H1 (cell line): ENCODE data around the gene POLG. TPM values are rescaled to one million over a fixed set of nuclear protein-coding genes. Genes with fewer than 3 reads are reported as not detected.

Experiments
- HDAC2 ChIP-seq, 2 experiments: fragments of 300-600 bp in 1 of 2; sonication (generic) in 1 of 2; IDR thresholded peaks; 2 replicates each; pipeline ENCODE4 v1.6.1; 2011 to 2012; ENCODE audit warnings: low read depth in 2 of 2, low read length in 2 of 2, mild to moderate bottlenecking in 2 of 2, moderate library complexity in 2 of 2, borderline replicate concordance in 1 of 2, inconsistent platforms in 1 of 2
- KDM1A ChIP-seq: fragments of 200-600, 300-600 bp; sonication (generic); IDR thresholded peaks from 2 replicates; pipeline ENCODE4 v1.7.1; 2016; ENCODE audit warnings: mild to moderate bottlenecking, low read length, borderline replicate concordance
- SAP30 ChIP-seq: fragments of 300-600 bp; sonication (generic); IDR thresholded peaks from 2 replicates; pipeline ENCODE4 v1.7.1; 2012; ENCODE audit warnings: low read length, moderate library complexity, mild to moderate bottlenecking, inconsistent platforms; ENCODE audit not compliant: insufficient read depth, insufficient replicate concordance
- polyA plus RNA-seq, 7 experiments: library from polyadenylated mRNA; depleted of rRNA in 3 of 7; stranded (reverse) in 5 of 7; unstranded in 2 of 7; fragments of >200 nt in 5 of 7; fragments of 200-250 nt in 2 of 7; gene quantifications; 1 replicate in 5 of 7; 2 replicates in 1 of 7; 4 replicates in 1 of 7; pipeline versions ENCODE4 v1.2.1 to v1.2.3, GENCODE V29; 2011 to 2013; ENCODE audit warnings: missing spikeins in 2 of 7, mixed read lengths in 2 of 7
- total RNA-seq: library from RNA; stranded (reverse); fragmentation: NEBNext Ultra II Directional; extraction: Animal tissue kit (Norgen Biotek cat#: 25700); gene quantifications from 2 replicates; pipeline ENCODE4 v1.2.1, GENCODE V29; 2021

POLG gene
- total and polyA plus RNA-seq, 2 of the 8 experiments (the other 6 are each of a cell fraction or from before 2014, with no cell fraction given): 14.8 to 52.3 TPM

- TF ChIP-seq HDAC2 (IDR thresholded peaks at IDR 0.05; ENCODE audit: borderline replicate concordance in 1 of 2, low read depth in 2 of 2, low read length in 2 of 2) (peak; percentile 50 to 90; a peak in 2 of 4 replicates), KDM1A (peak; percentile 97), SAP30 (peak; percentile 40)
- TF ChIP-seq, all 59 proteins: peak for 8
Measured at GRCh38 chr15:89335298-89336041, 846 bp upstream of the POLG start (continued).
